OCI-LY7 (cell line): ENCODE measurements around the gene NCAM1. TPM values are rescaled to one million over a fixed set of nuclear protein-coding genes. Genes with fewer than 3 reads are reported as not detected.

ENCODE experiments used
- BruUV-seq: library from RNA; stranded (reverse); fragments of 400-500 nt; replicated peaks from 2 replicates; lab custom pipeline; 2021; lab: Mats Ljungman, UMichigan
- CTCF ChIA-PET: fragments of 300-600 bp; sonication (Branson Sonifier 250); formaldehyde crosslinking; loops from one replicate; lab custom pipeline; 2022; ENCODE audit warnings: antibody characterized with exemption; ENCODE audit not compliant: unreplicated experiment; lab: Charles Lee
- POLR2A ChIA-PET: fragments of 300-600 bp; sonication (Branson Sonifier 250); formaldehyde crosslinking; loops from one replicate; lab custom pipeline; 2022; ENCODE audit warnings: antibody characterized with exemption; lab: Charles Lee
- DNase-seq: peaks from one replicate; pipeline ENCODE4 v3.0.0-alpha.2; 2015; ENCODE audit warnings: low spot score
- H2AFZ ChIP-seq: fragments of 200-600 bp; sonication (generic), shearing (Covaris generic); 2 replicates; pipeline ENCODE4 v1.6.1; 2014; ENCODE audit warnings: mild to moderate bottlenecking, antibody characterized with exemption, low read length, moderate library complexity
- H3K27ac ChIP-seq: fragments of 200-600 bp; sonication (generic); 2 replicates; pipeline ENCODE4 v1.5.1; 2014; ENCODE audit warnings: mixed run types, low read depth, mild to moderate bottlenecking, moderate library complexity, low read length, inconsistent platforms; ENCODE audit not compliant: poor library complexity, severe bottlenecking
- H3K36me3 ChIP-seq: fragments of 200-600 bp; sonication (generic); 2 replicates; pipeline ENCODE4 v1.6.1; 2014; ENCODE audit warnings: mild to moderate bottlenecking, antibody characterized with exemption, low read length, moderate library complexity, mixed read lengths; ENCODE audit not compliant: insufficient read depth
- H3K4me1 ChIP-seq: fragments of 200-600 bp; sonication (generic); 2 replicates; pipeline ENCODE4 v1.5.1; 2014; ENCODE audit warnings: mild to moderate bottlenecking, low read length; ENCODE audit not compliant: insufficient read depth, poor library complexity, severe bottlenecking
- H3K4me2 ChIP-seq: fragments of 200-600 bp; sonication (generic); 2 replicates; pipeline ENCODE4 v1.6.1; 2014; ENCODE audit warnings: mild to moderate bottlenecking, low read length
- H3K4me3 ChIP-seq: fragments of 200-600 bp; sonication (generic); 2 replicates; pipeline ENCODE4 v1.5.1; 2014; ENCODE audit warnings: mild to moderate bottlenecking, low read depth, low read length; ENCODE audit not compliant: poor library complexity, severe bottlenecking
- H3K79me2 ChIP-seq: fragments of 200-600 bp; sonication (generic); 2 replicates; pipeline ENCODE4 v1.6.1; 2016; ENCODE audit warnings: low read depth, mild to moderate bottlenecking, low read length, moderate library complexity, mixed read lengths; ENCODE audit not compliant: insufficient read depth
- H3K9me2 ChIP-seq: fragments of 200-600 bp; sonication (generic); 2 replicates; pipeline ENCODE4 v1.6.1; 2016; ENCODE audit warnings: mild to moderate bottlenecking, low read length, mixed read lengths; ENCODE audit not compliant: insufficient read depth
- H3K9me3 ChIP-seq: fragments of 200-600 bp; sonication (generic); 2 replicates; pipeline ENCODE4 v1.6.1; 2014; ENCODE audit warnings: mild to moderate bottlenecking, mixed run types, low read length, mixed read lengths
- H4K20me1 ChIP-seq: fragments of 200-600 bp; sonication (generic); 2 replicates; pipeline ENCODE4 v1.6.1; 2014; ENCODE audit warnings: mild to moderate bottlenecking, antibody characterized with exemption, low read length, moderate library complexity, mixed read lengths; ENCODE audit not compliant: insufficient read depth
- CTCF ChIP-seq: fragments of 200-600 bp; sonication (generic); conservative IDR thresholded peaks from 2 replicates; pipeline ENCODE4 v1.5.1; 2014; ENCODE audit warnings: mild to moderate bottlenecking, antibody characterized with exemption, low read length, moderate library complexity, mixed read lengths
- EZH2phosphoT487 ChIP-seq: fragments of 200-600 bp; sonication (generic); IDR thresholded peaks from 2 replicates; pipeline ENCODE4 v1.6.1; 2018; ENCODE audit warnings: low read depth, borderline replicate concordance, mild to moderate bottlenecking, mixed run types, antibody characterized with exemption, low read length, moderate library complexity, mixed read lengths
- intact Hi-C: fragments of 100-400 bp; cut with micrococcal nuclease; formaldehyde crosslinking; loops from one replicate; pipeline ENCODE4 v1.10.0; 2022; ENCODE audit not compliant: unreplicated experiment
- total RNA-seq, 2 experiments: library from RNA; depleted of rRNA in 1 of 2; stranded (reverse); fragments of >200 nt in 1 of 2; shearing (Covaris generic) in 1 of 2; gene quantifications; 2 replicates each; pipeline ENCODE4 v1.2.3, GENCODE V29; 2014 to 2022

Gene NCAM1
- total RNA-seq, 2 experiments from 2014 or later = not detected

GRCh38 chr11:113148076-113148475 lies 186.9 kb downstream of the NCAM1 start:
- no peak for DNase-seq
- no peaks in the 10 kb centered on the region for H4K20me1 ChIP-seq
- H2AFZ ChIP-seq = no peak overlapping the region
- H3K36me3 ChIP-seq = no peaks in the 10 kb centered on the region
- H3K4me3 ChIP-seq = no peak overlapping the region
- no peaks in the 10 kb centered on the region for H3K4me1 ChIP-seq
- H3K27ac ChIP-seq = no peak overlapping the region
- intact Hi-C loops = no loop called here
- H3K4me2 ChIP-seq = no peak overlapping the region
- no peak for TF ChIP-seq EZH2phosphoT487
- no peak for TF ChIP-seq CTCF
- H3K79me2 ChIP-seq = no peaks in the 10 kb centered on the region
- H3K9me3 ChIP-seq = no peaks in the 10 kb centered on the region
- POLR2A ChIA-PET = no interaction called here
- no peaks in the 10 kb centered on the region for H3K9me2 ChIP-seq
- CTCF ChIA-PET = no interaction called here
- BruUV-seq = no TSS peak

- Histone ChIP-seq H3K9me2 (no peaks in the 10 kb centered on the region), H3K4me2 (no peak overlapping the region), H3K27ac (no peak overlapping the region), H3K4me1 (no peaks in the 10 kb centered on the region), H4K20me1 (no peaks in the 10 kb centered on the region), H3K4me3 (no peak overlapping the region), H3K36me3 (no peaks in the 10 kb centered on the region), H3K79me2 (no peaks in the 10 kb centered on the region), H3K9me3 (no peaks in the 10 kb centered on the region), H2AFZ (no peak overlapping the region)
- no peak for TF ChIP-seq EZH2phosphoT487
- DNase-seq = no peak
- BruUV-seq = no TSS peak
- intact Hi-C loops = no loop called here
- ChIA-PET CTCF (no interaction called here), POLR2A (no interaction called here)
Observed at GRCh38 chr11:113148652-113149051, 187.4 kb downstream of the NCAM1 start.

- Histone ChIP-seq H4K20me1 (no peaks in the 10 kb centered on the region), H3K9me3 (no peaks in the 10 kb centered on the region), H3K36me3 (no peaks in the 10 kb centered on the region), H3K9me2 (no peaks in the 10 kb centered on the region), H2AFZ (no peak overlapping the region), H3K4me2 (no peak overlapping the region), H3K4me3 (no peak overlapping the region), H3K27ac (no peak overlapping the region), H3K79me2 (no peaks in the 10 kb centered on the region), H3K4me1 (no peaks in the 10 kb centered on the region)
- TF ChIP-seq CTCF (no peak), EZH2phosphoT487 (no peak)
- CTCF ChIA-PET = no interaction called here
- POLR2A ChIA-PET = interaction anchor here (0.5 to 0.8 kb wide), 2 partner anchors 25 to 1719 kb away, joined by 3 to 4 read pairs; no protein-coding TSS in a partner anchor
- DNase-seq = no peak
- no TSS peak for BruUV-seq
- intact Hi-C loops = no loop called here
Observed at GRCh38 chr11:113151521-113151920, 190.3 kb downstream of the NCAM1 start.
